ENCODE results near the gene SPEF2.
A peak's percentile ranks its signal among the peaks of the same experiment; 100 is the strongest.

The SPEF2 gene

GRCh38 chr5:35735718-35736117 is 118.1 kb downstream of the SPEF2 start:
- DNase-seq = no peak

GRCh38 chr5:35736280-35736679 is 118.6 kb downstream of the SPEF2 start:
- peak; percentile 41 for DNase-seq

GRCh38 chr5:35741126-35741716 is 123.6 kb downstream of the SPEF2 start:
- no peak for DNase-seq

- no peak for DNase-seq
Observed at GRCh38 chr5:35741971-35742370, 124.3 kb downstream of the SPEF2 start.

GRCh38 chr5:35743644-35744043 is 126.0 kb downstream of the SPEF2 start:
- no peak for DNase-seq

DNA sequence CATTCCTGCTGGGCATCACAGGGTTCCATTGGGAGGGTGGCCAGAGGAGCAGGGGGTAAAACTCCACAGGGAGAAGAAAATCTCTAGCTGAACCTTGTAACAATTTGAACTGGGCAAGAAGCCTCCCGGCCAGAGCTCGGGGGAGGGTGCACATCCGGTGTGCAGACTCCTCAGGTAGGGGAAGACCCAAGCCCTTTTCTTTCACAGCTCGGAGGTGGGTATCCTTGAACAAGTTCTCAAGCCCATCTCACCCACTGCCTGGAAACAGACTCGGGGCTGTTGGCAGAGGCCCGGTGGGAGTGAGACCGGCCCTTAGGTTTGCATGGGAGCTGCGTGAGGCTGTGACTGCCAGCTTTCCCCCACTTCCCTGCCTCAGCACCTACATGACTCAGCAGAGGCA is 127.5 kb downstream of the SPEF2 start:
- no peak for DNase-seq

- DNase-seq = no peak
Observed at GRCh38 chr5:35745660-35746059, 128.0 kb downstream of the SPEF2 start.

DNA sequence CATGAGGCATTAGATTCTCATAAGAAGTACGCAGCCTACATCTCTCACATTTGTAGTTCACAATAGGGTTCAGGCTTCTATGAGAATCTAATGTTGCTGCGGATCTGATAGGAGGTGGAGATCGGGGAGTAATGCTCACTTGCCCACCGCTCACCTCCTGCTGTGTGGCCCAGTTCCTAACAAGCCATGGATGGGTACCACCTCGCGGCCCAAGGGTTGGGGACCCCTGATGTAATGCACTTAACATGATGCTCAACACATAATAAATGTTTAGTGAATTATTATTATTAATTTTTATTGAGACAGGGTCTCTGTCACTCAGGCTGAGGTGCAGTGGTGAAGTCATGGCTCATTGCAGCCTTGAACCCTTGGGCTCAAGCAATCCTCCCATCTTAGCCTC is 134.3 kb downstream of the SPEF2 start:
- DNase-seq = no peak

DNA sequence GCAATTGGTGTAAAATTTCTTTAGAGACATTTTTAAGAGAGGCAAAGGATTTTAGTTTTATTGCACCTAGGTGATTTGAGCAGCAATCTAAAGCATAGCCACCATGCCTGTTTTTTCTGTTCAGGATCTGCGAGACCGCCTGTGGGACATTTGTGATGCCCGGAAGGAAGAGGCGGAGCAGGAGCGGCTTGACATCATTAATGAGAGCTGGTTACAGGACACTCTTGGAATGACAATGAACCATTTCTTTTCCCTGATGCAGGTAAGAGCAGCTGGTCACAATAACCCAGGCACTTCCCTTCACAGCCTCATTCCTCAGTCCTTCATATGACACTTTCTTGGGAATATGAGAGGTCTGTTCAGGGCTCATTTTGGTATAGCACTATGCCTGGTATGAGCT is 135.8 kb downstream of the SPEF2 start:
- DNase-seq = no peak

DNA sequence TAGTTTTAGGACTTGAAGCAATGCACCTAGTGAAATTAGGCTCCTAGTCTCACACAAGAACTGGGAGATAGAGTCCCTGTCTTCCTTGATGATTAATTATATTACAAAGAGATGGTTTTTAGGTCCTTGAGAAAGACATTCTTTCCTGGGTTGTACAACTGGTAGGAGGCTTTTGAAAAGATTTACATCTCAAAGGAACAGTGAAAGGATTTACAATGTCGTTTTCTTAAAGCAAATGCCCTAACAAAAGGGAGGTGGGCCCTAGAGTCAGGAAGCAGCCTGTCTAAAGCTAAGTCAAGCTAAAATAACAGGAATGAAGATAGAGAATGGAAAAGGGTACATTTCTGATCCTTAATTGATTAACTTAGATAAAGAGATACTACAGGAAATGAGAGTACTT is 136.8 kb downstream of the SPEF2 start:
- DNase-seq = no peak

DNA sequence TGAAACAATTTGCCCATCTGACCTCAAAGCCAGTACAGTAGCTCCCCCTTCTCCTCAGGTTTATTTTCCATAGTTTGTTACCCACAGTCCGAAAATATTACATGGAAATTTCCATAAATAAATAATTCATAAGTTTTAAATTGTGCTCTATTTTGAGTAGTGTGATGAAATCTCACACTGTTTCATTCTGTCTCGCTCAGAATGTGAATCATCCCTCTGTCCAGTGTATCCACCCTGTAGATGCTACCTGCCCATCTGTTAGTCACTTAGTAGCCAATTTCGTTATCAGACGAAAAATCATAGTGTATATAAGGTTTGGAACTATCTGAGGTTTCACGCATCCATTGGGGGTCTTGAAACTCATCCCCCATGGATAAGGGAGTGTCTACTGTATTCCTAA is 138.3 kb downstream of the SPEF2 start:
- DNase-seq = no peak

- no peak for DNase-seq
Observed at GRCh38 chr5:35758151-35758724, 140.6 kb downstream of the SPEF2 start.

DNA sequence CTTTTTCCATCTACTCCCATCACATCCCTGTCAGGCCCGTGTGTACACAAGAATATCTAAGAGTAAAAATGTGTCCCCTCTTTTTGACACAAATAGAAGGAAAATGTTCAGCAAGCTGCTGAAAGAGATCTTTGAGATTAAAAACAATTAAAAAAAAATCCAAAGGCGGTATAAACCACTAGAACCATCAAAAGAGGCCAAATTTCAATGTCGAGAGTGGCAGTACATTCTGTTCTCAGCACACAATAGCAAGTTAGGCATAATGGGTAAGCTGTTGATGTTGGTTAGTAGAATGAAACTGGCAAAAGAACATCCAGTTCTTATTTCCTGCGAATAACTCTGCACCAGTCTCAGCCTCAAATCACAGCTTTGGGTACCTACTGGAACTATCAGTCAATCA is 143.9 kb downstream of the SPEF2 start:
- no peak for DNase-seq

GRCh38 chr5:35762368-35762767 is 144.7 kb downstream of the SPEF2 start:
- no peak for DNase-seq

DNA sequence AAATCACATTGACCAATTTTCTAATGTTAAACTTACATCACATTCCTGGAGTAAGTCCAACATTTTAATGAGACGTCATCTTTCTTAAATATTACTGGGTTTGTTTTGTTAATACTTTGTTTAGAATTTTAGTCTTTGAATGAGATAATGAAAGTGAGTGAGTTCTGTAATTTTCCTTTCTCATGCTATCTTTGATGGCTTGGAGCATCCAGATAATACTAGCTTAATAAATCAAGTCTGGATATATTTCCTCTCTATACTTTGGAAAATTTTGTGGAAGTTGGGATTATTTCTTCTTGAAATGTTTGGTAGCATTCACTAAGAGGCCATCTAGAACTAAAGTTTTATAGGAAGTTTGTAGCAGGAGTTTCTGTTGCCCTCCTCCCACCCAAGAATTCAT is 148.3 kb downstream of the SPEF2 start:
- no peak for DNase-seq

GRCh38 chr5:35771300-35771699 is 153.6 kb downstream of the SPEF2 start:
- DNase-seq = no peak

DNA sequence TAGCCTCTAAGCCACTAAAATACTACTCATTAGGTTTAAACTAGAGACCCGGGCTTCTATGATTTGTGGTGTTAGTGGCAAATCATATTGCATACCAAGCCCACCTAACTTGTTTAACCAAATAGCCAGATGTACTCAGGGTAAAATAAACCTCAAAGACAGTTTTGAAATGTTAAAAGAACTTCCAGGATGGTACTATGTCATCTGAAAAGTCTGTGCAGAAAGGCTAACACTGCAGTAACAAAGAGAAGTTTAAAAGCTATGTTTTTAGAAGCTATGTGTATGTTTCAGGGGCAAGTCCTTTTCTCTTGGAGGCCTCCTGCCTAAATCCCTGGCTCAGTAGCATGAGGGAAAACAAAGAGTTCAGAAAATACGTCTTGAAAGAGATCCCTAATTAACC is 154.2 kb downstream of the SPEF2 start:
- DNase-seq = no peak

DNA sequence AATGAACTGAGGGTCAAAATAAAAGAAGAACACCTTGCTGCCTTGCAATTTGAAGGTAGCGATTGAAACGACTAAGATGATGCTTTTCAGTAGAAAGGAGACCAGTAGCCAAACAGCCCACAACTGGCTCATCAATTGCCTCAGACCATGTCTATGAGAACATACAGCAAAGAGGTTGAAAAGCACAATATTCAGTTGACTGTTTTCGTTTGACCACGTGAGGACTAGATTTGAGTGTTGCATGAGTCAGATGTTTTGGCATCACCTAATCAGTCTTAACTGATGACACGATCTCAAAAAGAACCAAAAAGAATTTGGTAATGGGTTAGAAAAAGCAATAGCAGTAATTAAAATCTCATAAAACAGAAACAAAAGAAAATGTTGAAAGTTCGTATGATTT is 156.3 kb downstream of the SPEF2 start:
- peak; percentile 42 for DNase-seq

- DNase-seq = no peak
Observed at GRCh38 chr5:35776757-35777156, 159.1 kb downstream of the SPEF2 start.

DNA sequence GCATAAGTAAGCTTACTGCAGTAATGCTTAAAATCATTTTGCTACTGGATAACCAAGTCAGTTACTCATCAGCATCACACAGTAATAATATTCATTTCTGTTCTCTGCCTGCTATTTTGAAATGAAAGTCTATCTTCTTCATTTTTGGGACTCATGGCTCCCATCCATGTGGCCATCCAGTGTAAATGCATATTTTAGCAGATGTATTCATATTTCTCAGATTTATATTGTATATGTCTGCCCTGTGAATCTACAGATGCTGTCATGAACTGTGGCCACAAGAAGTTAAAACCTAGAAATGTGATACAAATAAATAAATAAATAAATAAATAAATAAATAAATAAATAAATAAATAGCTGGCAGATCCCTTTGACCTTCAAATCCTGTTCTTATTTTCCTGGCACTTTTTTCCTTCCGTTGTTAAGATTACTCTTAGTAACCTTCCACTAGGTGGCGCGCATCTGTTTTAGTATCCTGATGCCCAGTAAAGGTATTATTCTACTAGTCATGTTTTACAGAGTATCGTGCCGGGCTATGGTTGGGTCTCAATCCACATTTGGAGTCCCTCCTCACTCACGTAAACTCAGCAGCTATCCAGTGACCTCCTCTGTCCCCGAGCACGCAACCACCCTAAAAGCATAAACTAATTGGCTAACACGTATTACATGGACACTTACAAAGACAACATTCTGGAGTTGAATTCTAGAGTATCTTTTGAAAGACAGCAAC is 159.9 kb downstream of the SPEF2 start:
- peak; percentile 84 for DNase-seq

DNA sequence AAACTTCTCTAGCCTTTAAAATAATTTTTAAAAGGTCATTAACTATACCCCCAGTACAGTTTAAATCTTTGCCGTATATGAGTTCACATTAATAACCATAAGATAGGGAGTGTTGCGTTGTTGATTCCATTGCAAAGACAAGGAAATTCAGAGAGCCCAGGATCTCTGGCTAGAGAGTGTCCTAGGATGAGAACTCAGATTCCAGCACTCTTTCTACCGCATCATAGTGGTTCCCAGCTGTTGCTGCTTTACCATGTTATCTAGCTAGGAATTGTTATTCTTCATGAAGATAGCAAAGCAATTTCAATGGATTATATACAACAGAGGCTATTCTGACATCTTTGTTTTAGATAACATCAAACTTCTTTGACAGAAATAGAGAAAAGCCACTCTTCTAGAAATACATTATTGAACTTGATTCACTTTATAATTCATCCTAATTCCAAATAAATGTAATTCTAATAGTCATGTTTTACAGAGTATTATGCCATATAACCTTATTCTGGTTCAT is 160.7 kb downstream of the SPEF2 start:
- no peak for DNase-seq

DNA sequence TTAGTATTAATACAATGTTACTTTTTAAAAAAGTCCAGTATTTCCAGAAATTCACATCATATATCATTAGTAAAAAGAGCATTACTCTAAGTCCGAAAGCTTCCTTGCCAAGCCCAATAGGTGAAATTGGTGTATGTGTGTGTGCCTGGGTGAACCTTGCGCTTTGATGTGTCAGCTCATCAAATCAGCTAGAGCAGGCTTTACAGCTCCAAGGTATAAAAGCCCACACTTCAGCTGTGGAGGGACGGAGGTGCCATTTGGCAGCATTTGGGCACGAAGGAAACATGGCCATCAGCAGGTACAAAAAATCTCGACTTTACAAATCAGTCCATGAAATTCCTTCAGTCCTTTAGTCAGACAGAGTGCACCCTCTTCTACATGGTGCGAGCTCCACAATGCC is 162.6 kb downstream of the SPEF2 start:
- DNase-seq = peak; percentile 61

- no peak for DNase-seq
Observed at GRCh38 chr5:35781181-35781790, 163.6 kb downstream of the SPEF2 start.

DNA sequence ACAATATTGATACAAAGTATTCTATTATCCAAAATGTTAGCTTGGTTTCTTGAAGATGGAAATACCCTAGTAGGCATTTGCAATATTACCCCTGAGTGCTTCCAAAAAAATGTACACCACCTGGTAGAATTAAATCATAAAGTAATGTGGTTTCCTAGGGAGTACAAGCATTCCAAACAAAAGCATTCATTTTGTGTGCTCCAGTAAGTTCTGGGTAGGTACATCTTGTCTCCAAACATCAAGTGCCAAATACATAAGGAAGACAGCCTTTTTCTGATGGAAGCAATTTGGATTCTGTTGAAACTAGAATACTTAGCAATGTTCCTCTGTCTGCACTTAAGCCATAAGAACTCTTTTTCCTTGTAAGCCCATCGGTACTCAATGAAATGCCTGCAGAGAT is 165.9 kb downstream of the SPEF2 start:
- no peak for DNase-seq

All from stimulated activated CD4-positive, alpha-beta T cell treated with anti-CD3 and anti-CD28 coated beads, Interleukin-4, amount 100 ng/mL, for 24 hours (primary cell).